GM18526 (cell line): Measurements from ENCODE around the gene STEAP4.

Experiments
- POLR2A ChIP-seq: IDR thresholded peaks from 3 replicates; pipeline ENCODE4 v1.6.1; 2011; ENCODE audit not compliant: insufficient read length; ENCODE audit errors: extremely low read depth

The STEAP4 gene

DNA sequence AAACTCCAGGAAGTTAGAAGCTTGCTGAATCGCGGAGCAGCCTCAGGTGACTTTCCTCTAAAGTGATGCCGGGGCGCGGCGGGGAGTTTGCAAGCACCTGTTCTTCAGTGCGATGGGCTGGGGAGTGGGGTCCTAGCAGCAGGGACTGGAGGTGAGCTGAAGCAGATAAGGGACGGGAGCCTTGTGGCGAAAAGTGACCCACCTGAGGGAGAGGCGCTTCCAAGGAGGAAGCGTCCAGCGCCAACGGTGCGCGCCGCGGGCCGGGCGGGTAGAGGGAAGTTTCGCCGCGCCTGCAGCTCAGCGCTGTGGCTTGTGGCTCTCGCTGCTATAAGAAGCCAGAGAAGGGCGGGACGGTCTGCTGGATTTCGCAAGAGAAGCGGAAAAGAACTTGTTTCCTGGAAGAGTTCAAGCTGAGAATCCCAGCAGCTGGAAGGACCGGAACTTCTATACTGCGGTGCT is at the start of gene STEAP4:
Gene STEAP4 (minus strand): TSS at position 305 of the 459 bp plus-strand sequence. CDS start 22,625 bp downstream, outside the sequence.
- no peak for TF ChIP-seq POLR2A

- TF ChIP-seq POLR2A: no peak
These were observed 48.3 kb upstream of the STEAP4 start for GRCh38 chr7:88355011-88355410.

GRCh38 chr7:88350118-88350517 is 43.4 kb upstream of the STEAP4 start:
- no peak for TF ChIP-seq POLR2A

- no peak for TF ChIP-seq POLR2A
These were observed 40.8 kb upstream of the STEAP4 start for GRCh38 chr7:88347517-88347916.

DNA sequence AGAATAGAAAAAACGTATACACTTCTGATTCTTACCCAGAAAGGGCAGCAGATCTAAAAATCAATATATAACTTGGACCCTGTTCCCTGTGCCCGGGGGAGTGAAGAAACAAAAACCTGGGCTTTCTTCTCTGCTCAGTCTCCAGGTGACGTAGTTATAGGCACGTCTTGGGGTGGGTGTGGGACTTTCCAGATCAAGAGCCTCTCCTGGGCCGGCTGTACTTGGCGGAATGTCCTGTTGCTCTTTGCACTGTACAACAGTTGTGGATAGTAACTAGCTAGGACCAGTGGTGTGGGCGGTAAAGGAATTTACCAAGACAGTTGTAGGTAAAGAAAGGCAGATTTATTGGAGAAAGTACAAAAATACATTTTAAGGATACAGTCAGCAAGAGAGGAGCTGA is 40.4 kb upstream of the STEAP4 start:
- no peak for TF ChIP-seq POLR2A

- TF ChIP-seq POLR2A: no peak
These were observed 39.7 kb upstream of the STEAP4 start for GRCh38 chr7:88346357-88346756.

GRCh38 chr7:88344956-88345832 is 38.5 kb upstream of the STEAP4 start:
- TF ChIP-seq POLR2A: no peak

GRCh38 chr7:88344271-88344670 is 37.6 kb upstream of the STEAP4 start:
- TF ChIP-seq POLR2A: no peak

DNA sequence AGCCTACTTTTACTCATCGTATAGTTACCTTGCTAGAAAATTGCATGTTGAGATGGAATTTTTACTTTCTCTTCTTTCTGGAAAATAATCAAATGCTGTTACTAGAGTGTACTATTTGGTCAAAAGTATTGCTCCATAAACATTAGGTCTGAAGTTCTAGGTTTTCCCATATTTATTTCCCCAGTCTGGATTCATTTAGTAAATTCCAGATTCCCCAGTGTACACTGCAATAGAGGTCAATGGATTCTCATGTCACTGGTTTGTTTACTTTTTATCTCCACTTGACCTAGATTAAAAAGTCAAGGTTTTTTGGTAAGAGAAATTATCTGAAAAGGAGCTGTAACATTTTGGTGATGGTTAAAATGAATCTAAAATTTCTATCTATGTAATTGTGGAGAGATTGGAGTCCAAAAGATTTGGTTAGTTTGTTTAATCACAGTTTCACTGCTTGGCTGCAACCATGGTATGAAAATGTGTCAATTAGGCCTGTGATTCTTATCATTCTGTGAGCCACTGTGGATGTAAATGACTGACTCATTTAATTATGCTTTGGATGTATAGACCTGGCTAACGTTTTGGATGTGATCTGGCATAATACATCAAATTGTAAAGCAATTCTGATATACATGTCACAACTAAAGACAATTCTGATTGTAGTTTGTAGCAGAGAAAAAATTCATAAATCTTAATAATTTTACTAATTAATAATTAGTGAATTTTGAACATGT is 32.7 kb upstream of the STEAP4 start:
- no peak for TF ChIP-seq POLR2A

DNA sequence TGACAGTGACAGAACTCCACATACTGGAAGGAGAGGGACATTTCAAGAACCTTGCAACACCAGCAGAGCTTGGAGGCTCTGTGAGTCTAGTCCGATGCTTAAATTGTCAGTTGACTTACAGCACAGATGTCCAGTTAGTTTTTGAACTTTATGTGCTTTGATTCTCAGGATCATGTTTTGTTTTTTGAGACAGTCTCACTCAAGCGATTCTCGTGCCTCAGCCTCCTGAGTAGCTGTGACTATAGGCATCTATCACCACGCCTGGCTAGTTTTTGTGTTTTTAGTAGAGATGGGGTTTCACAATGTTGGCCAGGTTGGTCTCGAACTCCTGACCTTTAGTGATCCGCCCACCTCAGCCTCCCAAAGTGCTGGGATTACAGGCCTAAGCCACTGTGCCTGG is 31.8 kb upstream of the STEAP4 start:
- no peak for TF ChIP-seq POLR2A

DNA sequence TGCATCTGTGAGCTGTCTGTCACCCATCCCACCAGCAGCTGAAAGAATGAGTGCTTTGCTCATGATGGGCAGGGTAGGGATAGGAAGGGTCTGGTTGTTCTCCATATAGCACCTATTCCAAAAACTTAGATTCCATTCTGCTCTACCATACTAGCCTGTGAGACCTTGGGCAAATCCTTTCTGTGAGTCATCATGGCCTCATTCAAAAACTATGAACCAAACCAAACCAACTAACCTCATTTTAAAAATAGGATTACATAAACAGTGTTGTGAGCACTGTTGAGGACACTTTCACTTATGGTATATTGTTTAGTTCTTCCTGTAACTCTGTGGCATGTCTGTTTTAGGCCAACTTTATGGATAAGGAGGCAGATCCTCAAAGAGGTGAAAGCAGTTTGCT is 30.9 kb upstream of the STEAP4 start:
- TF ChIP-seq POLR2A: no peak

GRCh38 chr7:88331322-88331721 is 24.6 kb upstream of the STEAP4 start:
- TF ChIP-seq POLR2A: no peak

GRCh38 chr7:88329532-88330463 is 23.1 kb upstream of the STEAP4 start:
- TF ChIP-seq POLR2A: no peak

GRCh38 chr7:88328787-88329186 is 22.1 kb upstream of the STEAP4 start:
- TF ChIP-seq POLR2A: no peak

DNA sequence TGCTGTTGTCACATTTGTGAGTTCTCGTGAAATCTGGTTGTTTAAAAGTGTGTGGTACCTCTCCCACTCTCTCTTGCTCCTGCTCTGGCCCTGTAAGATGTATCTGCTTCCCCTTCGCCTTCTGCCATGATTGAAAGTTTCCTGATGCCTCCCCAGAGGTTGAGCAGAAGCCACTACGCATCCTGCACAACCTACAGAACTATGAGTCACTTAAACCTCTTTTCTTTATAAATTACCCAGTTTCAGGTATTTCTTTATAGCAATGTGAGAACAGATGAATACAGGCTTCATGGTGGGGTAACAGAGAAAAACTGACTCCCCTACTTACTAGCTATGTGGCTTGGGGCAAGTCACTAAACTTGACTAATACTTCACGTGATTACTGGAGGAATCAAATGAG is 18.0 kb upstream of the STEAP4 start:
- TF ChIP-seq POLR2A: no peak
